ENCODE measurements around the gene TMC1.

TMC1 gene

GRCh38 chr9:72574156-72574810 is 52.9 kb downstream of the TMC1 start:
- Histone ChIP-seq H3K27me3 (ENCODE audit: insufficient read depth, low read length, poor library complexity) (no peaks in the 10 kb centered on the region), H3K4me3 (ENCODE audit: low read depth in 1 of 2, low read length in 2 of 2) (no peak overlapping the region), H3K27ac (ENCODE audit: low read length) (no peak overlapping the region), H2AFZ (ENCODE audit: low read depth, low read length) (no peak overlapping the region), H3K79me2 (ENCODE audit: insufficient read depth, low read length) (no peaks in the 10 kb centered on the region), H3K9ac (ENCODE audit: low read depth, low read length) (no peak overlapping the region), H3K4me1 (ENCODE audit: insufficient read depth, low read length) (no peaks in the 10 kb centered on the region), H3K36me3 (ENCODE audit: insufficient read depth, low read length) (no peaks in the 10 kb centered on the region), H4K20me1 (ENCODE audit: insufficient read depth, low read length) (no peaks in the 10 kb centered on the region), H3K4me2 (ENCODE audit: insufficient read depth, low read length) (no peak overlapping the region), H3K9me3 (ENCODE audit: insufficient read depth, low read length, severe bottlenecking) (no peaks in the 10 kb centered on the region)
- ATAC-seq (ENCODE audit: insufficient read depth, low read depth) (no peak), DNase-seq (no peak)
- no peak for TF ChIP-seq EZH2 (IDR thresholded peaks at IDR 0.05; ENCODE audit: borderline replicate concordance, low read depth, low read length, severe bottlenecking)
- TF ChIP-seq CTCF (IDR thresholded peaks at IDR 0.05; ENCODE audit: borderline replicate concordance, extremely low read depth, low read length, poor library complexity, severe bottlenecking), result no peak

GRCh38 chr9:72575666-72576065 is 54.3 kb downstream of the TMC1 start:
- no peaks in the 10 kb centered on the region for H3K27me3 ChIP-seq (ENCODE audit: insufficient read depth, low read length, poor library complexity)
- TF ChIP-seq EZH2 (IDR thresholded peaks at IDR 0.05; ENCODE audit: borderline replicate concordance, low read depth, low read length, severe bottlenecking) (no peak), CTCF (IDR thresholded peaks at IDR 0.05; ENCODE audit: borderline replicate concordance, extremely low read depth, low read length, poor library complexity, severe bottlenecking) (no peak)
- no peaks in the 10 kb centered on the region for H3K4me1 ChIP-seq (ENCODE audit: insufficient read depth, low read length)
- H2AFZ ChIP-seq (ENCODE audit: low read depth, low read length), result no peak overlapping the region
- H3K79me2 ChIP-seq (ENCODE audit: insufficient read depth, low read length), result no peaks in the 10 kb centered on the region
- H3K9ac ChIP-seq (ENCODE audit: low read depth, low read length), result no peak overlapping the region
- no peak overlapping the region for H3K4me2 ChIP-seq (ENCODE audit: insufficient read depth, low read length)
- ATAC-seq (ENCODE audit: insufficient read depth, low read depth) (no peak), DNase-seq (no peak)
- no peak overlapping the region for H3K4me3 ChIP-seq (ENCODE audit: low read depth in 1 of 2, low read length in 2 of 2)
- no peak overlapping the region for H3K27ac ChIP-seq (ENCODE audit: low read length)
- no peaks in the 10 kb centered on the region for H4K20me1 ChIP-seq (ENCODE audit: insufficient read depth, low read length)
- H3K36me3 ChIP-seq (ENCODE audit: insufficient read depth, low read length), result no peaks in the 10 kb centered on the region
- no peaks in the 10 kb centered on the region for H3K9me3 ChIP-seq (ENCODE audit: insufficient read depth, low read length, severe bottlenecking)

GRCh38 chr9:72576087-72576486 is 54.7 kb downstream of the TMC1 start:
- Histone ChIP-seq H3K9me3 (ENCODE audit: insufficient read depth, low read length, severe bottlenecking) (no peaks in the 10 kb centered on the region), H3K4me1 (ENCODE audit: insufficient read depth, low read length) (no peaks in the 10 kb centered on the region), H2AFZ (ENCODE audit: low read depth, low read length) (no peak overlapping the region), H3K27me3 (ENCODE audit: insufficient read depth, low read length, poor library complexity) (no peaks in the 10 kb centered on the region), H3K4me3 (ENCODE audit: low read depth in 1 of 2, low read length in 2 of 2) (no peak overlapping the region), H3K27ac (ENCODE audit: low read length) (no peak overlapping the region), H4K20me1 (ENCODE audit: insufficient read depth, low read length) (no peaks in the 10 kb centered on the region), H3K9ac (ENCODE audit: low read depth, low read length) (no peak overlapping the region), H3K4me2 (ENCODE audit: insufficient read depth, low read length) (no peak overlapping the region), H3K36me3 (ENCODE audit: insufficient read depth, low read length) (no peaks in the 10 kb centered on the region), H3K79me2 (ENCODE audit: insufficient read depth, low read length) (no peaks in the 10 kb centered on the region)
- ATAC-seq (ENCODE audit: insufficient read depth, low read depth) (no peak), DNase-seq (no peak)
- TF ChIP-seq EZH2 (IDR thresholded peaks at IDR 0.05; ENCODE audit: borderline replicate concordance, low read depth, low read length, severe bottlenecking) (no peak), CTCF (IDR thresholded peaks at IDR 0.05; ENCODE audit: borderline replicate concordance, extremely low read depth, low read length, poor library complexity, severe bottlenecking) (no peak)
